Caki2 (cell line): ENCODE measurements around the gene TBCB. TPM values are rescaled to one million over a fixed set of nuclear protein-coding genes. Genes with fewer than 3 reads are reported as not detected.
"Not testable (repeated sequence)": the region's sequence is repeated elsewhere in the genome, so short reads cannot be mapped to it uniquely, and the experiment has no call there.

Experiments
- DNase-seq: peaks from one replicate; pipeline ENCODE4 v3.0.0-alpha.2; 2015; ENCODE audit warnings: low read depth
- in situ Hi-C: cut with HindIII; loops from 2 replicates; pipeline ENCODE4 v1.10.0; 2016; ENCODE audit warnings: low sequenced_read_pairs, low pct_unique_long_range_greater_than_20kb, mixed read lengths
- total RNA-seq: library from RNA; depleted of rRNA; stranded (reverse); fragments of >200 nt; shearing (Covaris generic); gene quantifications from 2 replicates; pipeline ENCODE4 v1.2.3, GENCODE V29; 2014; ENCODE audit warnings: low replicate concordance; rRNA removed

Gene TBCB
- total RNA-seq, 1 experiment from 2014 or later = 369 TPM

GRCh38 chr19:36151144-36152018 lies 36.1 kb downstream of the TBCB start:
- in situ Hi-C loops = no loop called here
- DNase-seq = no peak

- in situ Hi-C loops = no loop called here
- DNase-seq = no peak
These were observed 36.7 kb downstream of the TBCB start for GRCh38 chr19:36152019-36152351.

- no peak for DNase-seq
- in situ Hi-C loops = no loop called here
These were observed 37.3 kb downstream of the TBCB start, which contains the start of gene COX7A1 for GRCh38 chr19:36152352-36153091. Gene COX7A1, minus strand, starts transcription at chr19:36152447. Its CDS starts 40 bp downstream, at chr19:36152407.

- no peak for DNase-seq
- in situ Hi-C loops = no loop called here
These were observed 37.9 kb downstream of the TBCB start for GRCh38 chr19:36153126-36153525.

GRCh38 chr19:36160821-36161596 lies 45.7 kb downstream of the TBCB start:
- no peak for DNase-seq
- in situ Hi-C loops = no loop called here

GRCh38 chr19:36163813-36164212 lies 48.5 kb downstream of the TBCB start:
- DNase-seq = no peak
- in situ Hi-C loops = no loop called here

- peak; percentile 57 for DNase-seq
- in situ Hi-C loops = no loop called here
These were observed 54.0 kb downstream of the TBCB start for GRCh38 chr19:36169084-36169760.

- no peak for DNase-seq
- in situ Hi-C loops = no loop called here
These were observed 57.6 kb downstream of the TBCB start for GRCh38 chr19:36172852-36173251.

GRCh38 chr19:36173846-36174245 lies 58.6 kb downstream of the TBCB start:
- DNase-seq, in situ Hi-C loops: not testable (repeated sequence)

Other genes starting within 250 kb of the TBCB start
- gene APLP1, start 246.9 kb upstream of the TBCB start, total RNA-seq = 53.9 and 58.7 TPM in 2 replicates
- gene NFKBID, start 214.9 kb upstream of the TBCB start, total RNA-seq = 4.8 and 5.8 TPM in 2 replicates
- 0.88 TPM in 1 of 2 replicates, not detected in the other for gene HCST, start 212.9 kb upstream of the TBCB start, total RNA-seq
- not detected in 2 replicates for gene TYROBP, start 207.2 kb upstream of the TBCB start, total RNA-seq
- gene LRFN3, start 179.1 kb upstream of the TBCB start, total RNA-seq = 4.4 and 9.7 TPM in 2 replicates
- 54.3 and 64.8 TPM in 2 replicates for gene SDHAF1, start 120.3 kb upstream of the TBCB start, total RNA-seq
- gene SYNE4, start 106.7 kb upstream of the TBCB start, total RNA-seq = 1.4 TPM in 1 of 2 replicates, not detected in the other
- 41.7 and 47.3 TPM in 2 replicates for gene ALKBH6, start 101.3 kb upstream of the TBCB start, total RNA-seq
- 1.1 and 2.3 TPM in 2 replicates for gene CLIP3, start 82.6 kb upstream of the TBCB start, total RNA-seq
- 3.6 and 11.7 TPM in 2 replicates for gene THAP8, start 61.2 kb upstream of the TBCB start, total RNA-seq
- 8.5 and 10.3 TPM in 2 replicates for gene WDR62, start 60.6 kb upstream of the TBCB start, total RNA-seq
- gene OVOL3, start 4.3 kb upstream of the TBCB start, total RNA-seq = not detected in 2 replicates
- 110 and 136 TPM in 2 replicates for gene POLR2I, start 593 bp upstream of the TBCB start, total RNA-seq
- gene CAPNS1, start 24.6 kb downstream of the TBCB start, total RNA-seq = 218 and 288 TPM in 2 replicates
- not detected in 2 replicates for gene COX7A1, start 37.0 kb downstream of the TBCB start, total RNA-seq
- 1.6 and 2.0 TPM in 2 replicates for gene ZNF565, start 99.2 kb downstream of the TBCB start, total RNA-seq
- 31.7 and 38.0 TPM in 2 replicates for gene ZNF146, start 99.6 kb downstream of the TBCB start, total RNA-seq